LNCAP (cell line): Measurements from ENCODE around the gene PRR20G.

Source experiments
- TF ChIP-seq, protein P1 (sequence below): fragments of 450-650 bp; IDR thresholded peaks from 2 replicates; pipeline ENCODE4 v1.5.1; 2017; ENCODE audit warnings: mild to moderate bottlenecking

Gene PRR20G

DNA sequence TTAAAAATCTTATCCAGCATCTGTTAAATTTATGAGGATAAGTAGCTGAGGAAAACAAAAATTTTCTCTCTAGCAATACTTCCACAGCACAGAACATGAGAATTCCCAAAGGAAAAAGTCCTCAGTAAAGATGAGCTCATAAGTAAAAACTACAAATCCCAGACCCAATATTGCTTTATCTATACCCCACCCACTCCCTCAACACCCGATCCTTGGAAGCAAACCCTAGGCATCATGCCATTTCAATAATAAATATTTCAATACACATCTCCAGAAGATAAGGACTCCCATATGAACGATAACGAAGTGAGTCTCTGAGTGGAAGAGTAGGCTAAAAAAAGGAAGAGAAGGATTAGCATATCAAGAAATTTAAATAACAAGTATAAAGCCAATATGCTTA, 8.3 kb upstream of the PRR20G start:
- TF ChIP-seq, protein P1, sequence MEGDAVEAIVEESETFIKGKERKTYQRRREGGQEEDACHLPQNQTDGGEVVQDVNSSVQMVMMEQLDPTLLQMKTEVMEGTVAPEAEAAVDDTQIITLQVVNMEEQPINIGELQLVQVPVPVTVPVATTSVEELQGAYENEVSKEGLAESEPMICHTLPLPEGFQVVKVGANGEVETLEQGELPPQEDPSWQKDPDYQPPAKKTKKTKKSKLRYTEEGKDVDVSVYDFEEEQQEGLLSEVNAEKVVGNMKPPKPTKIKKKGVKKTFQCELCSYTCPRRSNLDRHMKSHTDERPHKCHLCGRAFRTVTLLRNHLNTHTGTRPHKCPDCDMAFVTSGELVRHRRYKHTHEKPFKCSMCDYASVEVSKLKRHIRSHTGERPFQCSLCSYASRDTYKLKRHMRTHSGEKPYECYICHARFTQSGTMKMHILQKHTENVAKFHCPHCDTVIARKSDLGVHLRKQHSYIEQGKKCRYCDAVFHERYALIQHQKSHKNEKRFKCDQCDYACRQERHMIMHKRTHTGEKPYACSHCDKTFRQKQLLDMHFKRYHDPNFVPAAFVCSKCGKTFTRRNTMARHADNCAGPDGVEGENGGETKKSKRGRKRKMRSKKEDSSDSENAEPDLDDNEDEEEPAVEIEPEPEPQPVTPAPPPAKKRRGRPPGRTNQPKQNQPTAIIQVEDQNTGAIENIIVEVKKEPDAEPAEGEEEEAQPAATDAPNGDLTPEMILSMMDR, result no peak

DNA sequence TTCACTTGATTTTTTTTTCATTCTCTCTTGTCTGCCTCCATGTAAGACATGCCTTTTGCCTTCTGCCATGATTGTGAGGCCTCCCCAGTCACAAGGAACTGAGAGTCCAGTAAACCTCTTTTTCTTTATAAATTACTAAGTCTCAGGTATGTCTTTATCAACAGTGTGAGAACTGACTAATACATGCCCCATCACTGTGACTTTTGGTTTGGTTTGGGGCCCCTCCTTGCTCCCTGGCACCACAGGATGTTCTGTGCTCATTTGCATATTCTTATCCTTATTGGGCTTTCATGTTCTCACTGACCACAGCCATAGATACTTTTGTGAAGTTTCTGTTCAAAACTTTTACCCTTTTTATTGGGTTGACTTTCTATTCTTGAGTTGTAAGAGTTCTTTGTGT, 3.8 kb upstream of the PRR20G start:
- TF ChIP-seq, protein P1, result no peak

DNA sequence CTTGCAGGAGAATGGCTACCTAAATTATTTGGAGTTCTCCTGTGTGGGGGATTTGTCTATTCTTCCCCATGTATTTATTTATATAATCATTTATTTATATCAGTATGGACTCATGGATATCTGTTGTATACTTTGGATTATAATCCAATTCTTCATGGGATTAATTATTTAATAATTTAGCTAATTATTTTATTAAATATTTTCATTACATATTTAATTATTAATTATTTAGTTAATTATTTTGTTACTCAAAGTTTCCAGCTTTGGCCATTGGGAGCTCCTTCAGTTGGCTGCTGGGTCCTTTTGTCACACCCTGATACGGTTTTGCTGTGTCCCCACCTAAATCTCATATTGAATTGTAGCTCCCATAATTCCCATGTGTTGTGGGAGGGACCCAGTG, 3.3 kb upstream of the PRR20G start:
- TF ChIP-seq, protein P1, result no peak

- TF ChIP-seq, protein P1, result no peak
Observed at GRCh38 chr3:127289706-127290575, 2.1 kb upstream of the PRR20G start.

DNA sequence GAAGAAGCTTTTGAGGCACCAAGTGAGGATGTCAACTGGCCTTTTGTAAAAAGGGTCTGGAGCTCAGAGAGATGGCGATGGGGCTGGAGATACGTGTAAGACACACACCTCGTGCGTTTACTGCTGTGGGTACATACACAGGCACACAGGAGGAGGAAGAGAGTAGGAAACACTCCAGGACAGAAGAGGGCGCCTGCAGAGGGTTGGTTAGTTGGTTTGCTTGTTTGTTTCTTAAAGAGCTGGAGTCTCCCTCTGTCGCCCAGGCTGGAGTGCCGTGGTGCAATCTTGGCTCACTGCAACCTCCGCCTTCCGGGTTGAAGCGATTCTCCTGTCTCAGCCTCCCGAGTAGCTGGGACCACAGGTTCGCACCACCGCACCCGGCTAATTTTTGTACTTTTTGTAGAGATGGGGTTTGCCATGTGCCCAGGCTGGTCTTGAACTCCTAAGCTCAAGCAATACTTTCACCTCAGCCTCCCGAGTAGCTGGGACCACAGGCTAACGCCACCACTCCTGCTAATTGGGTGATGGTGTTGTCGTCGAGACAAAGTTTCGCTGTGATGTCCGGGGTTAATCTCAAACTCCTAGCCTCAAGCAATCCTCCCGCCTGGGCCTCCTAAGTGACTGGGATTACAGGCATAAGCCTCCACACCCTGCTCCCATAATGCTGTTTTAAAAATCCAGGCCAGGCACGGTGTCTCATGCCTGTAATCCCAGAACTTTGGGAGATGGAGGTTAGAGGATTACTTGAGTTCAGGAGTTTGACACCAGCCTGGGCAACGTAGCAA, 1.3 kb upstream of the PRR20G start:
- TF ChIP-seq, protein P1, result no peak

GRCh38 chr3:127288343-127288742, 497 bp upstream of the PRR20G start:
- TF ChIP-seq, protein P1, result no peak

GRCh38 chr3:127286571-127287140, 1.2 kb downstream of the PRR20G start:
- TF ChIP-seq, protein P1, result no peak
